ENCODE measurements around the gene RBM38. TPM values are rescaled to one million over a fixed set of nuclear protein-coding genes. Genes with fewer than 3 reads are reported as not detected.
A peak's percentile ranks its signal among the peaks of the same experiment; 100 is the strongest.

The RBM38 gene
- total RNA-seq, 4 donors from 2014 or later: 6.2 to 13.3 (median 11.2) TPM

GRCh38 chr20:57383447-57384347 lies 7.5 kb upstream of the RBM38 start:
- DNase-seq (ENCODE audit: low spot score in 2 of 2): no peak
- intact Hi-C loops (cut with DNase I; ENCODE audit: low total_unique reads): no loop called here
- no peak overlapping the region for H3K4me3 ChIP-seq (ENCODE audit: low read depth, poor library complexity, severe bottlenecking)
- WGBS, 2 donors: 94 to 95% methylated on average over 20 of the region's 20 CpGs
- TF ChIP-seq POLR2A (IDR thresholded peaks at IDR 0.05) (no peak), CTCF (IDR thresholded peaks at IDR 0.05) (no peak)

GRCh38 chr20:57384486-57384885 lies 6.7 kb upstream of the RBM38 start:
- intact Hi-C loops (cut with DNase I; ENCODE audit: low total_unique reads): no loop called here
- H3K4me3 ChIP-seq (ENCODE audit: low read depth, poor library complexity, severe bottlenecking): no peak overlapping the region
- TF ChIP-seq POLR2A (IDR thresholded peaks at IDR 0.05): no peak
- TF ChIP-seq CTCF (IDR thresholded peaks at IDR 0.05): no peak
- 97 to 98% methylated on average over 8 of the region's 8 CpGs for WGBS, 2 donors
- peak in 1 of 2 donors; percentile 71 for DNase-seq (ENCODE audit: low spot score in 2 of 2)

GRCh38 chr20:57384953-57385761 lies 6.0 kb upstream of the RBM38 start:
- peak in 1 of 2 donors; percentile 80 for DNase-seq (ENCODE audit: low spot score in 2 of 2)
- TF ChIP-seq CTCF (IDR thresholded peaks at IDR 0.05) (no peak), POLR2A (IDR thresholded peaks at IDR 0.05) (no peak)
- intact Hi-C loops (cut with DNase I; ENCODE audit: low total_unique reads): no loop called here
- H3K4me3 ChIP-seq (ENCODE audit: low read depth, poor library complexity, severe bottlenecking): no peak overlapping the region
- 88 to 92% methylated on average over 29 of the region's 29 CpGs for whole genome bisulfite sequencing, 2 donors

- WGBS, 2 donors: 94 to 96% methylated on average over 5 to 6 of the region's 6 CpGs
Observed at GRCh38 chr20:57385940-57386339, 5.3 kb upstream of the RBM38 start.

GRCh38 chr20:57386762-57387161 lies 4.4 kb upstream of the RBM38 start:
- WGBS, 2 donors: 94 to 95% methylated on average over 4 of the region's 4 CpGs
- intact Hi-C loops (cut with DNase I; ENCODE audit: low total_unique reads): no loop called here

More at GRCh38 chr20:57385940-57386339, 5.3 kb upstream of the RBM38 start:
- no peak overlapping the region for H3K4me3 ChIP-seq (ENCODE audit: low read depth, poor library complexity, severe bottlenecking)
- TF ChIP-seq POLR2A (IDR thresholded peaks at IDR 0.05): no peak
- TF ChIP-seq CTCF (IDR thresholded peaks at IDR 0.05): no peak
- intact Hi-C loops (cut with DNase I; ENCODE audit: low total_unique reads): no loop called here
- DNase-seq (ENCODE audit: low spot score in 2 of 2): peak in 1 of 2 donors; percentile 48

More at GRCh38 chr20:57386762-57387161, 4.4 kb upstream of the RBM38 start:
- DNase-seq (ENCODE audit: low spot score in 2 of 2): peak in 1 of 2 donors; percentile 64
- no peak overlapping the region for H3K4me3 ChIP-seq (ENCODE audit: low read depth, poor library complexity, severe bottlenecking)
- no peak for TF ChIP-seq POLR2A (IDR thresholded peaks at IDR 0.05)
- no peak for TF ChIP-seq CTCF (IDR thresholded peaks at IDR 0.05)

Measured in lower leg skin (tissue), 4 donors.